Posterior cingulate gyrus (tissue), 11 donors: Measurements from ENCODE around the gene NUP50.

Source experiments
- DNase-seq, 10 donors: peaks; one replicate each; pipeline versions ENCODE4 v3.0.0 to v3.0.0-alpha.2; 2020 to 2021; ENCODE audit warnings: mixed read lengths in 3 of 10
- intact Hi-C: fragments of 100-400 bp; cut with DNase I; formaldehyde crosslinking; loops from one replicate; pipeline ENCODE4 v1.15.1; 2023

The NUP50 gene

GRCh38 chr22:45207533-45207932 lies 43.8 kb downstream of the NUP50 start:
- intact Hi-C loops = no loop called here
- DNase-seq = peak in 2 of 10 donors; percentile 66 to 80

GRCh38 chr22:45207981-45208664 lies 44.4 kb downstream of the NUP50 start:
- DNase-seq = peak in 3 of 10 donors; percentile 45 to 91 (median 86)
- intact Hi-C loops = loop anchor here (2.0 kb wide), 1 partner anchor 35 kb away; no protein-coding TSS in a partner anchor

- intact Hi-C loops = loop anchor here (2.0 kb wide), 1 partner anchor 34 kb away; no protein-coding TSS in a partner anchor
- no peak for DNase-seq
Observed at GRCh38 chr22:45208696-45208992, 44.9 kb downstream of the NUP50 start.

- DNase-seq = peak; percentile 64 to 98 (median 77)
- intact Hi-C loops = loop anchor here (2.0 kb wide), 1 partner anchor 34 kb away; no protein-coding TSS in a partner anchor
Observed at GRCh38 chr22:45208993-45209838, 45.5 kb downstream of the NUP50 start.

GRCh38 chr22:45210174-45210573 lies 46.4 kb downstream of the NUP50 start:
- DNase-seq = peak in 2 of 10 donors; percentile 72 to 75
- intact Hi-C loops = no loop called here

- DNase-seq = peak in 3 of 10 donors; percentile 78 to 92 (median 90)
- intact Hi-C loops = no loop called here
Observed at GRCh38 chr22:45210577-45210976, 46.9 kb downstream of the NUP50 start.

- DNase-seq = peak in 1 of 10 donors; percentile 86
- intact Hi-C loops = no loop called here
Observed at GRCh38 chr22:45210991-45211390, 47.3 kb downstream of the NUP50 start.

GRCh38 chr22:45211435-45211834 lies 47.7 kb downstream of the NUP50 start:
- DNase-seq = peak in 2 of 10 donors; percentile 58 to 82
- intact Hi-C loops = no loop called here

GRCh38 chr22:45211848-45212247 lies 48.1 kb downstream of the NUP50 start:
- peak in 2 of 10 donors; percentile 70 to 86 for DNase-seq
- intact Hi-C loops = loop anchor here (1.0 kb wide), 1 partner anchor 13 kb away; no protein-coding TSS in a partner anchor

GRCh38 chr22:45212306-45212709 lies 48.6 kb downstream of the NUP50 start:
- DNase-seq = peak; percentile 90 to 99 (median 94)
- intact Hi-C loops = loop anchor here (1.0 kb wide), 1 partner anchor 13 kb away; no protein-coding TSS in a partner anchor

GRCh38 chr22:45212992-45213751 lies 49.4 kb downstream of the NUP50 start:
- peak in 5 of 10 donors; percentile 56 to 92 (median 80) for DNase-seq
- intact Hi-C loops = loop anchor here (1.0 kb wide), 1 partner anchor 12 kb away; no protein-coding TSS in a partner anchor

GRCh38 chr22:45216133-45217003 lies 52.6 kb downstream of the NUP50 start:
- peak in 2 of 10 donors; percentile 69 to 88 for DNase-seq
- intact Hi-C loops = no loop called here

- intact Hi-C loops = no loop called here
- DNase-seq = no peak
Observed at GRCh38 chr22:45217345-45217744, 53.6 kb downstream of the NUP50 start.

- DNase-seq = peak in 1 of 10 donors; percentile 67
- intact Hi-C loops = no loop called here
Observed at GRCh38 chr22:45217806-45218205, 54.1 kb downstream of the NUP50 start.

GRCh38 chr22:45218976-45219375 lies 55.3 kb downstream of the NUP50 start:
- intact Hi-C loops = no loop called here
- peak in 1 of 10 donors; percentile 14 for DNase-seq

GRCh38 chr22:45221201-45221600 lies 57.5 kb downstream of the NUP50 start:
- DNase-seq = no peak
- intact Hi-C loops = no loop called here

- peak in 1 of 10 donors; percentile 40 for DNase-seq
- intact Hi-C loops = no loop called here
Observed at GRCh38 chr22:45223304-45224117, 59.8 kb downstream of the NUP50 start.

GRCh38 chr22:45224331-45224730 lies 60.6 kb downstream of the NUP50 start:
- intact Hi-C loops = no loop called here
- peak in 4 of 10 donors; percentile 58 to 91 (median 88) for DNase-seq
